GM18861 (cell line): ENCODE results near the gene LONP1.
A peak's percentile ranks its signal among the peaks of the same experiment; 100 is the strongest.
"Not testable (repeated sequence)": the region's sequence is repeated elsewhere in the genome, so short reads cannot be mapped to it uniquely, and the experiment has no call there.

Experiments used
- ATAC-seq: cut with Tn5 transposase; IDR thresholded peaks from one replicate; pipeline ENCODE4 v1.9.1; 2021; ENCODE audit not compliant: unreplicated experiment

The LONP1 gene

GRCh38 chr19:5719961-5720790 lies at the start of gene LONP1, which contains the start of gene CATSPERD:
TSS of gene LONP1 (minus strand) at chr19:5720146. CDS start at chr19:5720132, 14 bp downstream.
TSS of gene CATSPERD (plus strand) at chr19:5720637. CDS start at chr19:5720738, 101 bp downstream.
- ATAC-seq, result peak; percentile 73

- no peak for ATAC-seq
Observed at GRCh38 chr19:5767949-5768348, 48.0 kb upstream of the LONP1 start.

GRCh38 chr19:5765220-5765619 lies 45.3 kb upstream of the LONP1 start:
- ATAC-seq, result no peak

- ATAC-seq, result no peak
Observed at GRCh38 chr19:5762608-5763217, 42.8 kb upstream of the LONP1 start.

GRCh38 chr19:5753743-5754142 lies 33.8 kb upstream of the LONP1 start:
- no peak for ATAC-seq

- no peak for ATAC-seq
Observed at GRCh38 chr19:5751709-5752108, 31.8 kb upstream of the LONP1 start.

GRCh38 chr19:5749505-5749904 lies 29.6 kb upstream of the LONP1 start:
- no peak for ATAC-seq

GRCh38 chr19:5748920-5749319 lies 29.0 kb upstream of the LONP1 start:
- ATAC-seq, result not testable (repeated sequence)

GRCh38 chr19:5744999-5745398 lies 25.1 kb upstream of the LONP1 start:
- ATAC-seq, result not testable (repeated sequence)

GRCh38 chr19:5743630-5744029 lies 23.7 kb upstream of the LONP1 start:
- ATAC-seq, result no peak

GRCh38 chr19:5742051-5742450 lies 22.1 kb upstream of the LONP1 start:
- no peak for ATAC-seq

- ATAC-seq, result no peak
Observed at GRCh38 chr19:5738423-5738822, 18.5 kb upstream of the LONP1 start.

- not testable (repeated sequence) for ATAC-seq
Observed at GRCh38 chr19:5733172-5733571, 13.2 kb upstream of the LONP1 start.

GRCh38 chr19:5727453-5728050 lies 7.6 kb upstream of the LONP1 start:
- no peak for ATAC-seq

- no peak for ATAC-seq
Observed at GRCh38 chr19:5719274-5719960, 529 bp downstream of the LONP1 start.

- ATAC-seq, result no peak
Observed at GRCh38 chr19:5718579-5719273, 1.2 kb downstream of the LONP1 start.

GRCh38 chr19:5718037-5718578 lies 1.8 kb downstream of the LONP1 start:
- ATAC-seq, result no peak

GRCh38 chr19:5717215-5717935 lies 2.6 kb downstream of the LONP1 start:
- no peak for ATAC-seq

- no peak for ATAC-seq
Observed at GRCh38 chr19:5714816-5715215, 5.1 kb downstream of the LONP1 start.

GRCh38 chr19:5713228-5713627 lies 6.7 kb downstream of the LONP1 start:
- no peak for ATAC-seq
